Medulla oblongata (tissue), 1 donor: ENCODE data around the gene ALDH8A1.

Experiments
- DNase-seq: peaks from one replicate; pipeline ENCODE4 v3.0.0-alpha.2; 2015; ENCODE audit errors: extremely low spot score

Gene ALDH8A1, protein sequence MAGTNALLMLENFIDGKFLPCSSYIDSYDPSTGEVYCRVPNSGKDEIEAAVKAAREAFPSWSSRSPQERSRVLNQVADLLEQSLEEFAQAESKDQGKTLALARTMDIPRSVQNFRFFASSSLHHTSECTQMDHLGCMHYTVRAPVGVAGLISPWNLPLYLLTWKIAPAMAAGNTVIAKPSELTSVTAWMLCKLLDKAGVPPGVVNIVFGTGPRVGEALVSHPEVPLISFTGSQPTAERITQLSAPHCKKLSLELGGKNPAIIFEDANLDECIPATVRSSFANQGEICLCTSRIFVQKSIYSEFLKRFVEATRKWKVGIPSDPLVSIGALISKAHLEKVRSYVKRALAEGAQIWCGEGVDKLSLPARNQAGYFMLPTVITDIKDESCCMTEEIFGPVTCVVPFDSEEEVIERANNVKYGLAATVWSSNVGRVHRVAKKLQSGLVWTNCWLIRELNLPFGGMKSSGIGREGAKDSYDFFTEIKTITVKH

DNA sequence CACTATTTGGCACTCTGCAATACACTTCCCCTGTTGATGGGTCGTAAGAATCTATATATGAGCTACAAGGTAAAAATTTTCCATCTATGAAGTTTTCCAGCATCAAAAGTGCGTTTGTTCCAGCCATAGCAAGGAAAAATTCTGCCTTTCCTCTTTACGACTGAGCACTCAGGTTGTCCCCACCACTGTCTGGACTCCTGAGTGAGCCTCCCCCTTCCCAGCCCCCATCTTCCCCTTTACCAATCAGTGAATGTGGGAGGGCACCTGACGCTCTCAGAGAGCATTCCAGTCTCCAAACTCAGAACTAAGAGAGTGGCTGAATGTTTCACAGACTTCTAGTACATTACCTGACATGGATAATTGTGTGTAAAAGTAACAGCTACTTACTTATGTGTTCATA, at the start of gene ALDH8A1:
Gene ALDH8A1, minus strand, starts transcription at position 175 of the 400 bp plus-strand sequence. Its CDS starts 48 bp downstream, at position 127.
- DNase-seq, result no peak

DNA sequence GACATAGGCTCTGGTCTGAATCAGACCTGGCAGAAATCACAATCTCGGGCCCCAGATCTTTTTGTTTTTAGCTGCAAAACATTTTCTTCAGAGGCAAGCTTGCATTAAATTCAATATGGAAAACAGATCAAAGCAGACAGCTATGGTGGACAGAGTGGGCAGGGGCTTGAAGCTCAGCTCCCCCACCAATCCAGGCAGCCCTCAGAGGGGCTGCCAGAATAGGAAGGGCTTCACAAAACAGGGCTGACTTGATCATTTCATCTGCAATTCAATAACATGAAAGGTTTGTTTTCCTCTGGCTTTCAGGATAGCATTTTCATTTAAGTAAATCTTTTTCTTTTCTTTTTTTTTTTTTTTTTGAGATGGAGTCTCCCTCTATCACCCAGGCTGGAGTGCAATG, 49.2 kb upstream of the ALDH8A1 start:
- no peak for DNase-seq

DNA sequence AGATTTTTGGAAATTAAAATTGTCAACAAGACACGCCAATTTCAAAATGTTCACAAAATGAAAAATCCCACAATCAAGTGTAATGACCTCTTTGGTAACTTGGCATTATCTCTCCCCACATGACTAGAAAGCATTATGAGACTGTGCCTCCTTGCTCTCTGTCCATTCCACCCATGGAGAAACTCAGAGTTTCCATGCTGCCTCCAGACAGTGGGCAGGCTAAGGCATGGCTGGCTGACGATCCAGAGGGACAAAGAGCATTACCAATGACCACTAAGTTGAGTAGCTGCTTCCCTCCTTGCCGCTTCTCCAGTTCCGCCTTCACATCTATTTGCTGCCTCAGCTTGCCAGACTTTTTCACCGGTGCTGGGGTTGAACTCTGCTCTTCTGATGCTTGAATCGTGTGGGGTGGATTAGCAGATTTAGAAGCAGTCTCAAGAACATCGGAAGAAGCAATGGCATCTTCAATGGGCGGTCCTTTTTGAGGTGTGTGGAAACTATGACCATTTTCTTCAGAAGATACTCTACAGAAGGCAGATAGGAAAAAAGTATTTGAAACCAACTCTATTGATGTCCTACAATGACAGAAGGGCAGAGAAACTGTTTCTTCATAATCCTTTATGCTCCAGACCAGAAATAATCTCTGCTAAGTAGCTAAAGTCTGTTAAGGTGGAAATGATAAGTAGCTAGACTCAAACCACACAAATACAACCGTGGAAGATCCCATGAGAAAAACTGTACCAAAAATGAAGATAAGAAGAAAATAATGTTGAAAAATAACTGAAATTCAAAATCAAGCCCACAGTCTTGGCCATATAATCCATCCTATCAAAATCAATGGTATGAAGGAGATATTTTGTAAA, 47.5 kb upstream of the ALDH8A1 start:
- no peak for DNase-seq

DNA sequence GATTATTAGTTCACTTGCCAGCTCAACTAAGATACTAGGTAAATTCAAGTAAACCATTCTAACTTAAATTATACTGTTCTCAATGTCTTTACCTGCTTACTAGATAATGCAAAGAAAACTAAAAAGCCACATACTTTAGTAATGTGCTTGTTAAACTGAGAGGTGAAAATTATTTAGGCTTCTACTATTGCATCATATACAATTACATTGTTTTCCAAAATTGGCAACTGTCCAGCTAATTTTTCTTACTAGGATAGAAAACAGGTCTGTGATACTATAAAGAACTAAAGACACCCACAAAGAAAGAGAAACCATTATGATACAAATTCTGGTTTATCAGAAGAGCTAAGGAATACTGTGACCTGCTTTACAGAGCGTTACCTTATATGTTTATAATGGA, 45.6 kb upstream of the ALDH8A1 start:
- DNase-seq, result no peak

DNA sequence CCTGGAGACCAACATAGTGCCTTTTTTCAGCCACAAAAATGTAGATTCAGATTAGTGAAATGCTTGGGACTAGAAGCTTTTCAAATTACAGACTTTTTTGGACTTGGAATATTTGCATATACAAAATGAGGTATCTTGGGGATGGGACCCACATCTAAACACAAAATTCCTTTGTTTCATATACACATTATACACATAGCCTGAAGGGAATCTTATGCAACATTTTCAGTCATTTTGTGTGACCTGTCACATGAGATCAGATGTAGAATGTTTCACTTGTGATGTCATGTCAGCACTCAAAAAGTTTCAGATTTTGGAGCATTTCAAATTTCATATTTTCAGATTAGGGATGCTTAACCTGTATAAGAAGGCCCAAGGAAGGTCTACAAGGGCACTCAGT, 44.5 kb upstream of the ALDH8A1 start:
- no peak for DNase-seq

DNA sequence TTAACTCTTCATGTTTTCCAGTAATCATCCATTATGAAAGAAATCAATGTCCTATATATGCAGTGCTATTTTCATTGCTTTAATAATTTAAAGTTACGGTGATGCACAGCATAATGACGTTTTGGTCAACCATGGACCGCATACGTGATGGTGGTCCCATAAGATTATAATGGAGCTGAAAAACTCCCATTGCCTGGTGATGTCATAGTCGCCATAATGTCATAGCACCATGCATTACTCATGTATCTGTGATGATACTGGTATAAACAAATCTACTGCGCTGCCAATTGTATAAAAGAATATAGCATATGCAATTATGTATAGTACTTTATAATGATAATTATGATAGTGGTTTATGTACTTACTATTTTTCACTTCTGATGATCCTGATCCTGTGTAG, 42.3 kb upstream of the ALDH8A1 start:
- DNase-seq, result no peak

DNA sequence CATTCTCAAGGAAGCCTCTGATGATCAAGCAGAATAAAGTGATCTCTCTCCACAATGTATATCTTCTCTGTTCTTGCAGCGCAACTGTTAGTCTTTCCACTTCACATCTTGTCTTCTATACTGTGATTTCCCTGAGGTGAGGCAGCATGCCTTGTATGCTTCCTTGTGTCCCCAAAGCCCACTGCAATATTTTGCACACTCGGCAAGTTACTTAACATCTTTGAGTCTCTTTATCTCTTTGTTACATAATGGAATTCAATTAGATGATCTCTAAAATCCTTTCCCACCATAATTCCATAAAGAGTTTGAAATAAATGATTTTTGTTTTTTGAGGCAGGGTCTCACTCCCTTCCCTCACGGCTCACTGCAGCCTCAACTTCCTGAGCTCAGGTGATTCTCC, 40.4 kb upstream of the ALDH8A1 start:
- no peak for DNase-seq

DNA sequence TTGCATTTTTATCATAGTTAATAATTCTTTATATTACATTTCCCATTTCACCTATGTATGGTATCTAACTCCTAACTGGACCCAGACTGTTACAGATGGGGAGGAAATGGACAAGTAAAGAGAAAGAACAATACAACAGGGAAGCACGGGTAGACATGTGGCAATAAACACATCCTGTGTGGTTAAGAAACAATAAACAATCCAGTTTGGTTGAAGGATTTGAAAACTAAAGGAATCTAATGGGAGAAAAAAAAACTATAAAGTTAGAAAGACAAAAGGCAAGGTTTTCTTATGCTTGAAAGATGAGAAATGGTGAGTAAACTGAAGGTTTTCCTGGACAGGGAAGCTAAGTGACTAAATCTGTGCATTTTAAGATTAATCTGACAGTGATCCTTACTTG, 34.9 kb upstream of the ALDH8A1 start:
- DNase-seq, result no peak

DNA sequence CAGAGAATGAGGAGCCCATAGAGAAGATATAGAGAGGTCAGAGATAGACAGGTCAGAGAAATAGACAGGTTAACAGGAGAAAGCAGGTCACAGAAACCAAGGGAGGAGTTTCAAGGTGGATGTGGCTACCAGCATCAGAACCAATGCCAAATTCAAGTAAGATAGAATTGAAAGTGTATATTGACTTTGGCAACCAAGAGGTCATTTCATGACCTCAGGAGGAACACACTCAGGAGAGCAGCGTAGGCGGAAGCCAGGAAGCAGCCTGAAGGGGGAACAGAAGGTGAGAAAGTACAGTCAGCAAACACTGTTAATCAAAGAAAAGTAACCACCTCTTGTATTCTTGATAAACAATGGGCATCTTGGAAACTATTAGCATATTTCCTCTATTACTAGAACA, 33.9 kb upstream of the ALDH8A1 start:
- DNase-seq, result no peak

DNA sequence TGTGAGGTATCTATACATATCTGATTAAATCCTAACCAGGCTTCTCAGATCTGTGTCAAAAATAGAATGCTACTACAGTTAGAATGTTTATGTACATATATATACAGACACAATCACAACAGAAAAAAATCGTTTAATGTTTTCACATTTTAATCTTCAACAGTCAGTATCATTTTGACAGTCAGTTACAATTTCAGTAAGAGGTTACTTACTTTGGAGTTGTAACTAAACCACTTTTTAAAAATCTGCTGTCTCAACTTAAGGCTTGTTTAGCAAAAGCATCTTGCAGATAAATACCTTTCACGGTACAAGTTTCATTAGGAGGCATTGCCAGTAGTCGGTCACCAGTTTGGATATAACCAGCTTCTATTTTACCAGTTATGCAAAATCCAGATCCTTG, 32.3 kb upstream of the ALDH8A1 start:
- DNase-seq, result no peak

DNA sequence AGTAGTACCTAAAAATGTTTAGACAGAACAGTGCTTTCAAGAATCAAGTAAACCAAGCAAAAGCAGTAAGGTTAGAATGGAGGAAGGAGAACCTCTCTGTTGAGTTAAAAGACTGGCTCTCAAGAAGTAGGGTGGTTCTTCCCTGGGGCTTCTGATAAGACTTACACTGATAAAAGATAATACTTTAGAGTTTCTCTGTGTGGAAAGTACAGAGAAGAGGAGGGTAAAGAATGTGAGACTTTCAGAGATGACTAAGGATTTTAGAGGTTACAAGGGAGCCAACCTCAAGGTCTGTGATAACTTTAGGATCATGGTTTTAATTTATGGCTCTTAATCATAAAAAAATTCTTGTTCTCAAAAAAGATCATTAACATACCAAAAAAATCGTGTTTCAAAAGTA, 30.9 kb upstream of the ALDH8A1 start:
- DNase-seq, result no peak

DNA sequence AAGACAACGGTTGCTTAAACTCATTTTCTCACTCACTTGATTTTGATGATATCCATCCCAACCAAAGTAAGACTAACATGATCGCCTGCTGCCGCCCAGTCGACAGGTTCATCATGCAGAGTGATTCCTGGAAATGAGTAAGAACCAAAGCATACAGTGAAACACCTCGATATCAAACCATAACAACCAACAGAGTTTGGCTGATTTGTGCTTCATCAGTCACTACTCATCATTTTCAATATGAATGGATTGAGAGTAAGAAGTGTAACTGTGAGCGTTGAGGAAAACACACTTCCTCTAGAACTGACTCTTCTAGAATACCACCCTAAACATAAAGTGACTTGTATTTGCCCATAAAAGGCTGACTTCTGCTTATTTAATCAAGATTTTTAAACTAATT, 29.2 kb upstream of the ALDH8A1 start:
- DNase-seq, result no peak

DNA sequence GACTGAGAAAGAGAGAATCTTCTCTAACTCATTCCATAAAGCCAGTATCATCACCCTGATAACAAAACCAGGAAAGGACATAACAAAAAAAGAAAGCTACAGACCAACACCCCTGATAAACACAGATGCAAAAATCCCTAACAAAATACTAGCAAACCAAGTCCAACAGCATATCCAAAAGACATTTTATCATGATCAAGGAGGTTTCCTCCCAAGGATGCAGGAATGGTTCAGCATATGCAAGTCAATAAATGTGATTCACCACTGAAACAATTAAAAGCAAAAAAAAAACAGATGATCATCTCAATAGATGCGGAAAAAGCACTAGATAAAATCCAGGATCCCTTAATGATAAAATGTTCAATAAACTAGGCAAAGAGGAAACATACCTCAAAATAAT, 24.5 kb upstream of the ALDH8A1 start:
- DNase-seq, result no peak

DNA sequence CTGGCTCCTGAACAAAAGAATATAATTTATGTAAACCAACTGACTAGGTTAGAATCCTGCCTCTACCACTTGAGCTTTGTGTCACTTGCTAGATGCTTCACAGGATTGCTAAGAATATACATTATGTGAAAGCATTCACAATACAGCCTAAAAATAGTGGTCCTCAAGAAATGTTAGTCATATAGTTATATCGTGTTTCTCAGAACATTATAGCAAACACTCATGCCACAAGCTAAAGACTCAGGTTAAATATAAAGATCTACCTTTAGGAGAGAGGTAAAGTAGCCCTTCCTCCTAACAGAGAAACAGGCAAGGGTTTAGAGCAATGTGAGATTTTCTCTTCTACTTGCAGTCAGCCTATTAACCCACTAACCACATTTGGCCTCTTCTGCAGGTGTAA, 17.8 kb upstream of the ALDH8A1 start:
- no peak for DNase-seq

DNA sequence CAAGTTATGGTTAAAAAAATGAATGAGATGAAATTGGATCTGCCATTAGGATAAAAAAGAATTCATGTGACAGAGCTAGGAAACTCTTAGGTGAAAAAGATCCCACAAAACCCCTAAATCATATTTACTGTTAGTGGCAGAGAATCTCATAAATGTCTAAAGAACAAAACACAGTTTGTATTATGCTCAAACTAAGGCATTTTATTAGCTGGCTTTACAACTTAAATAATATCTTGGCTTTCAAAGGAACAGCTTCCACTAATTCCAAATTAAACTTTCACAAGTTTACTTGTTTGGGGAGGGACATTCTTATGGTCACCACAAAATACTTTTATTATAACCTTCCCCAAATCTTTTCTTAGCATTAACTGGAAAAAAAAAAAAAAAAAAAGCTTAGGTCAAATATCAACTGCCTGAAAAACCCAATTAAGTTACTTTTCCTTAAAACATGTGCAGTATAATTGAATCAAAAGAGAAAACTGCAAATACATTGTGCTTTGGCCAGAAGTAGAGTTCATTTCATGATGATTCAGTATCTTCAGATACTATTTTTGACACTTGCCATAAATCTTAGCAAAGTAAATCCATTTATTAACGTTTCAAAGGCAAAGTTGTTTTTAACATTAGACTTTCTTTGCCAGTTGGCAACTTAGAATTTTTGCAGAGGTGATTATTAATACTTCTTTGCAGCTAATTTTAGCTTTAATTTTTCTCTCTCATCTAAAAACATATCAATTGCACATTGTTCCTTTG, 14.7 kb upstream of the ALDH8A1 start:
- no peak for DNase-seq

DNA sequence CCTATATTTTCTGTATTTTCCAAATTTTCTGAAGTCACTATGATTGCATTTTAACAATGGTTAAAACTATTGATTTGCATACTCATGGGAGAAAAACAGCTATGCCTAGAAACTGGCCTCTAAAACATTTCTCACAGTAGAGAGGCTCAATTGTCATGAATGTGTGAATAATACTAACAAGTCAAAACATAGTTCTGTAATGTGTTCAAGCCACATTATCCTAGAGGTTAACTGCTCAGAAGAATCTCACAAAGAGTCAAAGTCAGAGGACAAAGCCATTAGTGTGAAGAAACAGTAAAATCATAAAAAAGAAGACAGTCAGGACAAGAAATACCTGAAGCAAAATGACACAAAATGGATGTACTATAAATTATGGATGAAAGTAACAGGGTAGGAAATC, 12.5 kb upstream of the ALDH8A1 start:
- no peak for DNase-seq

DNA sequence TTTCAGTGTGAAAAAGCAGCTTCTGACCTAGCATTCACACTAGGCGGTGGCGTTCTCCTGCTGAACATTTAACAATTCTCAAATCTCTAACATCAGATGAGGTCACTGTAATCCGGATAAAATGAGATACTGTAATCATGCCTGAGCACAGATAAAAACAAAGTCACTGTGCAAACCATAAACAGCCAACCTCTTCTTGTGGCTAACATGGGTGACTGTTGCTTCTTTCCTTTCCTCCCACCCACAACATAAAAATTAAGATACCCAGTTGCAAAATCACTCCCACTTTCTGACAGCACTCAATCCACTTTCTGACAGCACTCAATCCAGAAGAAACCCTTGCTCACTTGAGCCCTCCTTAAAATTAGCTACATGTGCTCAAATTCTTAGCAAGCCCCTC, 11.5 kb upstream of the ALDH8A1 start:
- DNase-seq, result no peak

DNA sequence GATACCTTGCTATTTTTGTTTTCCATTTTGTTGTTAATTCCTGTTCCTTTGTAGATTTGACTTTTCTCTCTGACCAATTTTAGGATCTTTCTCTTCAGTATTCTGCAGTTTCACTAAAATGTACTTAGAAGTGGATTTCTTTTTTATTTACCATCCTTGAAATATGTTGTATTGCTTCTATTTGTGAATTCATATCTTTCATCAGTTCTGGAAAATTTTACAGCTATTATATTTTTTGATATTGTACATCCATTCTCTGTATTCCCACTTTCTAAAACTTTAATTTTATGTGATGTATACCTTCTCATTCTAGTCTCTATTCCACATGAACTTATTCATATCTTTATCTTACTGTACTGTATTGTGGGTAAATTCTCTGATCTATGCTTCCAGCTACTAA, 9.7 kb upstream of the ALDH8A1 start:
- DNase-seq, result no peak

DNA sequence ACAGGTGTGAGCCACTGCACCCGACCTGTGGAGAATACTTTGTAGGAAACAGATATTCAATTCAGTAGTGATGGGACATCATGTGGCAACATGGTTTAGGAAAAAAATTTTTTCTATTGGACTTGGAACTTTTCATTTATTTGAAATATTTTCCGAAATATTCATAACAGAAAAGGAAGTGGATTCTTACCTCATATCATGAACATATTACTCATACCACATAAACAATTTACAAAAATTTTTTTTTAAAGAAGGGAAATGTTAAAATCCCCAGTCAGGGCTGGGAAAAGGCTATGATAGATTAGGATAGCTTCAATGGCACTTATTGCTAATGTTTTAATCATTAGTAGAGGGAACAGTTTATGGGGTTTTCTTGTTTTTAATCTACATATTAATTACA, 6.8 kb upstream of the ALDH8A1 start:
- DNase-seq, result no peak

DNA sequence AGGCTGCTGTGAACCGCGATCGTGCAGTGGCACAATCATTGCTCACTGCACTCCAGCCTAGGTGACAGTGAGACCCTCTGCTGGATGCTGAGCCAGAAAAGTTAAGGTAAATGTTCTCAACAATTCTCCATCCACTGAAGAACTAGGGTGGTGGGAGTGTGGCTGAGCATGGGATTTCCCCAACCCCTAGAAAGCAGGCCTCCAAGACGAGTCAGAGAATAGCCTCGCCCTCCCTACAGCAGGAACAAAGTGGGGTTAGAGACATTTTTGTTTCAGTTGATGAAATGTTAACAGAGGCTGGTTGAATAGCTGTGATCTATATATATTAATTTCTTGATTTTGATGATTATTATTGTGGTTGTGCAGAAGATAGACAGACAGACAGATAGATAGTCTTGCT, 6.1 kb upstream of the ALDH8A1 start:
- DNase-seq, result no peak

DNA sequence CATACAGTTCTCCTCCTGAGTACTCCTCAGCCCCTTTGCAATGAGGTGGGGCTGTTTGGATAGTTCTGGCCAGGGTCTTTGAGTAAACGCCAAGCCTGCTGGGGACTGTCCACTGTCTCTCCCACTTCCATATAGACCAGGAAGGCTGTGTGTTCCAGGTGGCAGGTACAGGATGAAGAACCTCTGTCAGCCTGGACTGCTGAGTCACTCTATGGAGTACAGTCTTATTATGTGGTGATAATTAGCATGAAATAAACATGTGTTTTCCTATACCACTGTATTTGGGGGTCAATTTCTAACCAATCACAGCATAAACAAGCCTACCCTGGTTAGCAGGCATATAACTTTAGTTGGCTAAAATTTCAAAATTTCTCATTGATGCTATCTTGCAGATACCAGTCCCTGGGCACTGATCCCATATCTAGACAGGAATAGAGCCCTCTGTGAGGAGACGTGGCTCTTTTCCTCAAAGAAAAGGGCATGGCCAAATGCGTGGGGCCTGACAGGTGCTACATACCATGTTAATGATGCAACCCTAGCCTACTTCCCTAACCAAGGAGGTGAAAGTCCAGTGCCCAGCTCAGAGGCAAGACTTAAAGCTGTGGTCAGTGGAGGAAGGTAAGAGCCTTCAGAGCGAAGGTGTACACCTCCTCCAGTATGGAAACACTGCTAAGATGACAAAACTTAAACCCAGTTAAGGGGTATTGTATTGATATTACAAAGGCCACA, 4.5 kb upstream of the ALDH8A1 start:
- no peak for DNase-seq
